ENCODE measurements around the gene TRIM54. TPM values are rescaled to one million over a fixed set of nuclear protein-coding genes. Genes with fewer than 3 reads are reported as not detected.
A peak's percentile ranks its signal among the peaks of the same experiment; 100 is the strongest.
"Not testable (repeated sequence)": the region's sequence is repeated elsewhere in the genome, so short reads cannot be mapped to it uniquely, and the experiment has no call there.

Gene TRIM54
- total RNA-seq, 2 donors from 2014 or later: 0.13 TPM; not detected in 1

- peak; percentile 53 for ATAC-seq (replicated peaks)
- Mint-ChIP-seq H3K9me3 (no peaks in the 10 kb centered on the region), H3K27me3 (peaks cover 41% of the 10 kb centered on the region), H3K4me3 (no peak overlapping the region), H3K36me3 (ENCODE audit: low read depth) (peaks cover 7% of the 10 kb centered on the region), H3K27ac (no peak overlapping the region), H3K4me1 (peaks cover 15% of the 10 kb centered on the region)
Observed at GRCh38 chr2:27264253-27264752, 17.9 kb upstream of the TRIM54 start.

DNA sequence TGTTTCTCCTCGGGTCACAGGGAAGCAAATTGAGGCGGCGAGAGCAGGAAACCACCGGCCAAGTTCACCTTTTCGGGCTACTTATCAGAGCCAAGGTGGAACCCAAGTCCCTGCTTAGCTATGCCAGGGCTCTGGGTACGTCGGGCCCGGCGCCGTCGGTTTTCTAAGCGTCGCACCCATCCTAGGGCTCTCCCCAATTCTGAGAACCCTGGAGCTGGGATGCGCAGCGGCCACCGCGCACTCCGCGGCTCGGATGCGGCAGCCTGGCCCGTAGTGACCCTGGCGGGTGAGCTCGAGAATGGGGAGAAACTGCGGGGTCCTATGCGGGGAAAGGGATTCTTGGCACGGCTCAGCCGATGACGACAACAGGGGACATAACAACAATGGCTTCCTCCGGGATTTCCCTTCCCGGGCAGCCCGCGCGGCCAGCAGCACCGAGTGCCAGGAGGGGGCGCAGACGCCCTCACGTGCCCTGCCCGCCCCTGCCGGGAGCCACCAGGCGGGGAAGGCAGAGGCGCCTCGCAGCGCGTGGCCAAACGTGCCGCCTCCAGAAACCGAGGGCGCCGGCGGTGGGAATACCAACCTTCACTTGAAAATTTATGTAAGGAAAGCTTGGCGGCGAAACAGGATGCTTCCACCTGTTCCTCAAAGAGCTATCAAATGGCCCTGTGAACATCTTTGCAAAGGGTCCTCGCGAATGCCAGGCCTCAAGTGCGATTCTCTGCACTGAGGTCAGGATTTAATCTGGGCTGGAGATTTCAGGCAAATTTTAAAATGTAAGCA lies 17.3 kb upstream of the TRIM54 start:
- Mint-ChIP-seq H3K36me3 (ENCODE audit: low read depth) (peaks cover 7% of the 10 kb centered on the region), H3K27me3 (peaks cover 42% of the 10 kb centered on the region), H3K4me3 (no peak overlapping the region), H3K27ac (no peak overlapping the region), H3K4me1 (peaks cover 15% of the 10 kb centered on the region), H3K9me3 (no peaks in the 10 kb centered on the region)
- ATAC-seq (replicated peaks): peak; percentile 62

GRCh38 chr2:27265536-27265870 lies 16.7 kb upstream of the TRIM54 start:
- Mint-ChIP-seq H3K4me1 (peaks cover 15% of the 10 kb centered on the region), H3K4me3 (no peak overlapping the region), H3K27me3 (peaks cover 40% of the 10 kb centered on the region), H3K27ac (no peak overlapping the region), H3K36me3 (ENCODE audit: low read depth) (peaks cover 7% of the 10 kb centered on the region), H3K9me3 (no peaks in the 10 kb centered on the region)
- no peak for ATAC-seq (replicated peaks)

GRCh38 chr2:27268296-27268695 lies 13.9 kb upstream of the TRIM54 start:
- H3K27me3 Mint-ChIP-seq: peaks cover 27% of the 10 kb centered on the region
- H3K36me3 Mint-ChIP-seq (ENCODE audit: low read depth); H3K9me3 Mint-ChIP-seq; ATAC-seq (replicated peaks); H3K4me1 Mint-ChIP-seq; H3K27ac Mint-ChIP-seq; H3K4me3 Mint-ChIP-seq: not testable (repeated sequence)

DNA sequence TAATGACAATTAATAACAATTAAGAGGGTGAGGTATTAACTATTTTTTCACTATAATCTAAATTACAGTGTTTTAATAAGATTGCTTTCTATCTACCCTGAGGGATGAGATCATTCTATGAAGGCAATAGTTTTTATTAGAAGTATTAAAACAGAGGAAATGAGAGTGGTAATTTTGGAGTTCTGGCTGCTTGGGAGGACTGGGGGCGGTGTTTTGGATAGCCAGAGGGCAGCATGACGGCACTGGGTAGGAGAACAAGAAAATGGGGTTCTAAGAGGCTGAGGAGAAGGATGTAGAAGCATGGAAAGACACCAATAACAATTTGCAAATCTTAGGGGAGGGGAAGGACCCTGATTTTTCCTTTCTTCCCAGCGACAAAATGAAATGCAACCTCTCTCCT lies 12.1 kb upstream of the TRIM54 start:
- Mint-ChIP-seq H3K36me3 (ENCODE audit: low read depth) (no peaks in the 10 kb centered on the region), H3K4me1 (no peaks in the 10 kb centered on the region), H3K9me3 (no peaks in the 10 kb centered on the region), H3K27ac (no peak overlapping the region), H3K27me3 (peaks cover 20% of the 10 kb centered on the region), H3K4me3 (no peak overlapping the region)
- ATAC-seq (replicated peaks): no peak

DNA sequence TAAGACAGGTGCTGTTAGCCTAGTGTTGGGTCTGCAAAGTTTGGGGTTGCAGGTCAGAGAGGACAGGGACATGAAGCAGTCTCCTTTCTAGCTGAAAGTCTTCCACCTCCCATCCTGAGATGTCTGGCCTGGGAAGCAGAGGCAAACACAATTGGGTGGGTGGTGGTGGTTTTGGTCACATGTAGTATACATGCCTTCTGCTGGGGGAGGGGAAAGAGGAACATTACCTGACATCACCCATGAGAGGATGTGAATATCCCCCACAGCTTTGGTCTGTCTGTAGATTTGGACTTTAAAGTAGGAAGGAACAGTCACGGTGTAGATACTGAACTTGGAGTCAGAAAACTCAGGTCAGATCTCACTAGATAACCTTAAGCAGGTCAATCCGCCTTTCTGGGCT lies 11.6 kb upstream of the TRIM54 start:
- ATAC-seq (replicated peaks): no peak
- H3K27me3 Mint-ChIP-seq: peaks cover 16% of the 10 kb centered on the region
- H3K9me3 Mint-ChIP-seq: no peaks in the 10 kb centered on the region

DNA sequence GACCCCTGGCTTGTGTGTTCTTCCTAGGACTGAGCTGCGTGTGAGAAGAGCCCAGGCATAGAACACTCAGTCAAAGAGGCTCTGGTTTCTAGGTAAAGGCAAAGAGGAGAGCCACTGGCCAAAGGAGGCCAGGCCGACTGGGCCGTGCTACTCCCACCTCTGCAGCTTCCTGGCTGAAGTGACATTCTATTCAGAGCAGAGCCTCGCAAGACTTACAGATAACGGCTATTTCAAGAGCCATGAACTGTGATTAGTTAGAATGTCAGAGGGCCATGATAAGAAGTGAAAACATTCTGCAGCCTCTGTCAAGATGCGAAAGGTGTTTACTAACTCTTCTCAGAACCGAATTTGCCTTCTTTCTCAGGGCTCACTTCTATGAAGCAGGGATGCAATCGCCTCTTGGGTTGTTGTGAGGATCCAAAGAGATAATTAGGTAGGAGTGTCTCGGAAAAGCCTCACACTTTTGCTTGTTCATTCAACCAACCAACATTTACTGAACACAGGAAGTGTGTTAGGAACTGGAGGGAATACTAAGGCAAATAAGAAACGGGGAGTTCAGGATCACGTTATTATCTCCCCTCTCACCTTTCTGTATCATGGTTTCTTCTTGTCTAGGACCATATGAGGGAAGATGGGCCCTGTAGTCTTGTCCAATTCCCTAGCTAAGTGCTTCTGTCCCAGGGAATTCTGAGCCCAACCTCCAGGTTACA lies 10.4 kb upstream of the TRIM54 start:
- peaks cover 15% of the 10 kb centered on the region for H3K27me3 Mint-ChIP-seq
- H3K4me3 Mint-ChIP-seq: no peak overlapping the region
- no peaks in the 10 kb centered on the region for H3K9me3 Mint-ChIP-seq
- H3K27ac Mint-ChIP-seq: no peak overlapping the region
- no peak for ATAC-seq (replicated peaks)
- no peaks in the 10 kb centered on the region for H3K36me3 Mint-ChIP-seq (ENCODE audit: low read depth)
- H3K4me1 Mint-ChIP-seq: no peaks in the 10 kb centered on the region

More for the DNA sequence above, 11.6 kb upstream of the TRIM54 start:
- Mint-ChIP-seq H3K27ac (no peak overlapping the region), H3K4me3 (no peak overlapping the region), H3K4me1 (no peaks in the 10 kb centered on the region), H3K36me3 (ENCODE audit: low read depth) (no peaks in the 10 kb centered on the region)

DNA sequence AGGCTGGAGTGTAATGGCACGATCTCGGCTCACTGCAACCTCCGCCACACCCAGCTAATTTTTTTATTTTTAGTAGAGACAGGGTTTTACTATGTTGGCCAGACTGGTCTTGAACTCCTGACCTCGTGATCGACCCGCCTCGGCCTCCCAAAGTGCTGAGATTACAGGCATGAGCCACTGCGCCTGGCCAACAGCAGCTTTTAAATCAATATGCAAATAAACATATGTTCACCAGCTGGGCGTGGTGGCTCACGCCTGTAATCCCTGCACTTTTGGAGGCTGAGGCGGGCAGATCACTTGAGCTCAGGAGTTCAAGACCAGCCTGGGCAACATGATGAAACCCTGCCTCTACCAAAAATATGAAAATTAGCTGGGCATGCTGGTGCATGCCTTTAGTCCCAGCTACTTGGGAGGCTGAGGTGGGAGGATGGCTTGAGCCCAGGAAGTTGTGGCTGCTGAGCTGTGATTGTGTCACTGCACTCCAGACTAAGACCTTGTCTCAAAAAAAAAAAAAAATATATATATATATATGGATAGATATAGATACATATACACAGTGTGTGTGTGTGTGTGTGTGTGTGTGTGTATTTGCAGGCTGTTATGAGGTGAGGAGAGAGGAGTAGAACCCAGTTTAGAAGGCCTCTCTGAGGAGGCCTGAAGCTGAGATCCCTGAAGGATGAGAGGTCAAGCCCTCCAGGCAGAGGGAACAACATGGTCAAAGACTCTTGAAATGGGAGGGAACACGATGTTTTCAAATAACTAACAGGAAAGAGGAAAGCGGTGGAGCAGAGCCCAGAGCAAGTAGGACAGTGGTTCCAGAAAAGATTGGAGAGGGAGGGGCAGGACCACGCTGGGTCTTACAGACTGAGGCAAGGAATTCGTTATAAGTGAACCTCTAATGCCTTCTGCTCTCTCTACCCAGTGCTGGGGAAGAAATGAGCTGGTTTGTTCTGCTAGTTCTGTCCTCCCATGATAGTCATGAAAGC lies 9.4 kb upstream of the TRIM54 start:
- not testable (repeated sequence) for H3K9me3 Mint-ChIP-seq; H3K36me3 Mint-ChIP-seq (ENCODE audit: low read depth); H3K4me1 Mint-ChIP-seq; H3K4me3 Mint-ChIP-seq; H3K27ac Mint-ChIP-seq; ATAC-seq (replicated peaks)
- peaks cover 19% of the 10 kb centered on the region for H3K27me3 Mint-ChIP-seq

- Mint-ChIP-seq H3K36me3 (ENCODE audit: low read depth) (no peaks in the 10 kb centered on the region), H3K27me3 (peaks cover 13% of the 10 kb centered on the region), H3K4me3 (no peak within 1 kb of the TSS), H3K9me3 (no peaks in the 10 kb centered on the region), H3K27ac (no peak within 1 kb of the TSS), H3K4me1 (peaks cover 5% of the 10 kb centered on the region)
- no peak for ATAC-seq (replicated peaks)
Observed at GRCh38 chr2:27275211-27276150, 6.7 kb upstream of the TRIM54 start, which contains the start of gene DNAJC5G. DNAJC5G (plus strand) TSS chr2:27275433; CDS start chr2:27276729, 1,296 bp downstream.

DNA sequence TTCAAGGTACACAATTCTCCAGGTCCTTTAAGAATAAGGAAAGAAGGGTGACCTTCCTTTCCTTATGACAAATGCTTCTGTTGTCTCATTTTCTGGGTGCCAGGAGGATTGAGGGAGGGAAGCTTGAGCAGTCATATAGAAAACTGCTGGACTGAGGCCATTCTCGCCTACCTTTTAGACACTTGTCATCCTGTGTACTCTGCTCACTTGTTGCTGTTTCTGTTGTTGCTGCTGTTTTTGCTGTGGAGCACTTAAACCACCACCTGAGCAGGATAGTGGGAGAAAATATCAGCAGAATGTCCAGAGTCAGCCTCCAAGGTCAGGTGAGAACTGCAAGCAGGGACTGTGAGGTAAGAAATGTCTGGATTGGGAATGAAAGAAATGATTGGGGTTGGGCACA lies 4.2 kb upstream of the TRIM54 start:
- Mint-ChIP-seq H3K4me3 (no peak overlapping the region), H3K9me3 (no peaks in the 10 kb centered on the region), H3K36me3 (ENCODE audit: low read depth) (no peaks in the 10 kb centered on the region), H3K27ac (no peak overlapping the region), H3K27me3 (peaks cover 28% of the 10 kb centered on the region), H3K4me1 (peaks cover 5% of the 10 kb centered on the region)
- no peak for ATAC-seq (replicated peaks)

DNA sequence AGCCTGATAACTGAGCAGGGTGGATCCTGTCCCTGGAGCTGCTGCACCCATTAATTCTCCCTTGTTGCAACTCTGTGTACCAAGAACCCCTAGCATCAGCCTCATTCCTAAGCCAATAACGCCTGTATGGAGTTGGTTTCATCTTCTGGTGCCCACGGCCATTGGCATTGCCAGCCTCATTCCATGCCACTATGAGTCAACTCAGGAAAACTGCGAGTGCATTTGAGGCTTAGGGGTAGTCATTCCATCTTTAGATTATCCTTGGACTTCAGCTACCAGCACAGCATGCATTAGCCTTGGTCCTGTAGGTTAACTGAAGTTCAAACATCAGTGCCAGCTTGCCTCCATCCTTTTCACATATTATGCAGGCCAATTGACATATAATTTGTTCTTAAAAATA lies 1.4 kb upstream of the TRIM54 start:
- peaks cover 27% of the 10 kb centered on the region for H3K27me3 Mint-ChIP-seq

GRCh38 chr2:27281442-27281841 lies 787 bp upstream of the TRIM54 start:
- Mint-ChIP-seq H3K4me1 (peaks cover 5% of the 10 kb centered on the region), H3K27ac (no peak overlapping the region), H3K9me3 (no peaks in the 10 kb centered on the region), H3K27me3 (peaks cover 27% of the 10 kb centered on the region), H3K36me3 (ENCODE audit: low read depth) (no peaks in the 10 kb centered on the region), H3K4me3 (no peak overlapping the region)
- no peak for ATAC-seq (replicated peaks)

More for the DNA sequence above, 1.4 kb upstream of the TRIM54 start:
- no peaks in the 10 kb centered on the region for H3K36me3 Mint-ChIP-seq (ENCODE audit: low read depth)
- H3K27ac Mint-ChIP-seq: no peak overlapping the region
- H3K4me3 Mint-ChIP-seq: no peak overlapping the region
- no peaks in the 10 kb centered on the region for H3K9me3 Mint-ChIP-seq
- H3K4me1 Mint-ChIP-seq: peaks cover 5% of the 10 kb centered on the region
- ATAC-seq (replicated peaks): no peak

DNA sequence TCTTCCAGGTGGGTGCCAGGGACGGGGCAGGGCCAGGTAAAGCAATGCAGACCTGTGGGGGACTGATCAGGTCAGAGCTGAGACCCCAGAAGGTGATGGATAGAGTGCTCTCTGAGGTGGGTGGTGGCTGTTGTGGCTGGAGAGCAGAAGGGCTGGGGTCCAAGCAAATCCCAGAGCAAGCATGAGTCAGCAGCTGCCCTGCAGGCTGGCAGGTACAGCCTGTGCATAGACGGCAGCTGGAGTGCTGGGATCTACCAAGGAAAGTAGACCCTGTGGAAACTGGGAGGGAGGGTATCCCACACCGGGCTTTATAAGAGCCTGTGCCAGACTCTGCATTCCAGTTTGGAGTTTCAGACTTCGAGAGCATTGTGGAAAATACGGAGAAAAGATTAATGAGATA lies 663 bp downstream of the TRIM54 start:
- Mint-ChIP-seq H3K4me3 (no peak overlapping the region), H3K4me1 (peaks cover 5% of the 10 kb centered on the region)
- ATAC-seq (replicated peaks): no peak

More for the DNA sequence above, 663 bp downstream of the TRIM54 start:
- H3K27me3 Mint-ChIP-seq: peaks cover 23% of the 10 kb centered on the region
- no peaks in the 10 kb centered on the region for H3K36me3 Mint-ChIP-seq (ENCODE audit: low read depth)
- no peak overlapping the region for H3K27ac Mint-ChIP-seq
- H3K9me3 Mint-ChIP-seq: no peaks in the 10 kb centered on the region
